ENCODE measurements around the gene CORO6. TPM values are rescaled to one million over a fixed set of nuclear protein-coding genes. Genes with fewer than 3 reads are reported as not detected.

Gene CORO6
- total and polyA plus RNA-seq, 2 of the 13 experiments (the other 11 are each of a cell fraction or from before 2014, with no cell fraction given), result 0.42 to 0.82 TPM

GRCh38 chr17:29574732-29575510 is 47.8 kb downstream of the CORO6 start (continued):
- TF ChIP-seq ATF2 (CRISPR knock-in tag; IDR thresholded peaks at IDR 0.05) (peak; percentile 77), ZNF121 (CRISPR knock-in tag; IDR thresholded peaks at IDR 0.05) (no peak), ZNF782 (CRISPR knock-in tag; IDR thresholded peaks at IDR 0.05; ENCODE audit: borderline replicate concordance) (peak; percentile 74; the same call in 1 of the 2 replicates), ZMAT5 (CRISPR knock-in tag; IDR thresholded peaks at IDR 0.05; ENCODE audit: borderline replicate concordance, low read depth) (no peak), ONECUT2 (CRISPR knock-in tag; IDR thresholded peaks at IDR 0.05) (no peak), ZBTB10 (CRISPR knock-in tag; IDR thresholded peaks at IDR 0.05; ENCODE audit: borderline replicate concordance) (0 out of 2 replicates have a peak, but pooled peaks have one; percentile 7), CSRNP1 (CRISPR knock-in tag; IDR thresholded peaks at IDR 0.05) (peak; percentile 88), ZNF839 (CRISPR knock-in tag; IDR thresholded peaks at IDR 0.05; ENCODE audit: borderline replicate concordance) (no peak), SIX1 (CRISPR knock-in tag; IDR thresholded peaks at IDR 0.05; ENCODE audit: borderline replicate concordance) (no peak), U2AF2 (IDR thresholded peaks at IDR 0.05; ENCODE audit: low read depth, low read length) (no peak), ZNF746 (CRISPR knock-in tag; IDR thresholded peaks at IDR 0.05) (peak; percentile 69; the same call in 1 of the 2 replicates), EZH2 (conservative IDR thresholded peaks at IDR 0.05; ENCODE audit: low read depth, low read length) (no peak), YEATS4 (CRISPR knock-in tag; IDR thresholded peaks at IDR 0.05; ENCODE audit: borderline replicate concordance) (0 out of 2 replicates have a peak, but pooled peaks have one; percentile 9), RNF2 (conservative IDR thresholded peaks at IDR 0.05; ENCODE audit: low read depth) (no peak; the same call in 1 of the 2 replicates), KLF11 (CRISPR knock-in tag; IDR thresholded peaks at IDR 0.05) (no peak), PHF8 (CRISPR knock-in tag; IDR thresholded peaks at IDR 0.05) (0 out of 2 replicates have a peak, but pooled peaks have one; percentile 21), SYNCRIP (IDR thresholded peaks at IDR 0.05; ENCODE audit: insufficient read depth, low read depth, low read length) (no peak), SUZ12 (IDR thresholded peaks at IDR 0.05; ENCODE audit: low read depth, low read length) (no peak)
